Neural cell (in vitro differentiated cells): ENCODE results near the gene YWHAQ. TPM values are rescaled to one million over a fixed set of nuclear protein-coding genes. Genes with fewer than 3 reads are reported as not detected.

Experiments used
- H2AFZ ChIP-seq: fragments of 200-600, 300-800 bp; sonication (generic), shearing (Covaris generic); 2 replicates; pipeline ENCODE4 v1.6.0; 2014; ENCODE audit warnings: low read depth, mild to moderate bottlenecking, antibody characterized with exemption, low read length, moderate library complexity
- H3F3A ChIP-seq: fragments of 200-600 bp; shearing (Covaris generic); 2 replicates; pipeline ENCODE4 v1.6.1; 2016; ENCODE audit warnings: mild to moderate bottlenecking, moderate library complexity, mixed read lengths, antibody characterized with exemption, low read length; ENCODE audit not compliant: insufficient read depth, poor library complexity, severe bottlenecking
- H3K27ac ChIP-seq: fragments of 200-600, 300-800 bp; sonication (generic), shearing (Covaris generic); 2 replicates; pipeline ENCODE4 v1.5.1; 2014; ENCODE audit warnings: mild to moderate bottlenecking, low read length, moderate library complexity
- H3K27me3 ChIP-seq: fragments of 300-800, 200-600 bp; sonication (generic), shearing (Covaris generic); 2 replicates; pipeline ENCODE4 v1.6.0; 2014; ENCODE audit warnings: mild to moderate bottlenecking, low read depth, low read length, moderate library complexity; ENCODE audit not compliant: insufficient read depth
- H3K36me3 ChIP-seq: fragments of 300-800, 200-600 bp; sonication (generic), shearing (Covaris generic); 2 replicates; pipeline ENCODE4 v1.5.1; 2014; ENCODE audit warnings: mild to moderate bottlenecking, antibody characterized with exemption, low read length, moderate library complexity; ENCODE audit not compliant: insufficient read depth
- H3K4me2 ChIP-seq: fragments of 300-800, 200-600 bp; sonication (generic), shearing (Covaris generic); 2 replicates; pipeline ENCODE4 v1.6.0; 2014; ENCODE audit warnings: mild to moderate bottlenecking, low read length
- H3K4me3 ChIP-seq: fragments of 300-800, 200-600 bp; sonication (generic), shearing (Covaris generic); 2 replicates; pipeline ENCODE4 v1.5.1; 2014; ENCODE audit warnings: mild to moderate bottlenecking, low read length, moderate library complexity
- H3K79me2 ChIP-seq: fragments of 200-600 bp; shearing (Covaris generic); replicated peaks from 2 replicates; pipeline ENCODE4 v1.6.0; 2014; ENCODE audit warnings: mild to moderate bottlenecking, low read length, moderate library complexity; ENCODE audit not compliant: insufficient read depth
- H3K9ac ChIP-seq: fragments of 300-800, 200-600 bp; sonication (generic), shearing (Covaris generic); 2 replicates; pipeline ENCODE4 v1.6.1; 2016; ENCODE audit warnings: mild to moderate bottlenecking, low read length, mixed read lengths
- H3K9me2 ChIP-seq: fragments of 200-600 bp; shearing (Covaris generic); 2 replicates; pipeline ENCODE4 v1.6.1; 2016; ENCODE audit warnings: mild to moderate bottlenecking, low read length, mixed read lengths; ENCODE audit not compliant: insufficient read depth
- H3K9me3 ChIP-seq: fragments of 200-600, 300-800 bp; sonication (generic), shearing (Covaris generic); 2 replicates; pipeline ENCODE4 v1.6.1; 2016; ENCODE audit warnings: mild to moderate bottlenecking, mixed run types, low read length, moderate library complexity, mixed read lengths
- H4K20me1 ChIP-seq: fragments of 200-600 bp; shearing (Covaris generic); 2 replicates; pipeline ENCODE4 v1.6.1; 2016; ENCODE audit warnings: mild to moderate bottlenecking, mixed run types; ENCODE audit not compliant: insufficient read depth
- CTCF ChIP-seq: fragments of 450-650 bp; IDR thresholded peaks from 2 replicates; pipeline ENCODE4 v1.5.1; 2014; ENCODE audit warnings: antibody characterized with exemption, mild to moderate bottlenecking, moderate library complexity; ENCODE audit not compliant: poor library complexity, severe bottlenecking
- EP300 ChIP-seq: fragments of 450-650 bp; conservative IDR thresholded peaks from 2 replicates; pipeline ENCODE4 v1.6.1; 2014; ENCODE audit warnings: antibody characterized with exemption, mild to moderate bottlenecking, moderate library complexity; ENCODE audit not compliant: poor library complexity, severe bottlenecking
- EZH2 ChIP-seq: fragments of 200-600, 300-800 bp; shearing (Covaris generic), sonication (generic); IDR thresholded peaks from 2 replicates; pipeline ENCODE4 v1.6.1; 2014; ENCODE audit warnings: antibody characterized with exemption, low read length, borderline replicate concordance, mild to moderate bottlenecking; ENCODE audit not compliant: insufficient read depth, poor library complexity, severe bottlenecking
- MXI1 ChIP-seq: fragments of 450-650 bp; conservative IDR thresholded peaks from 2 replicates; pipeline ENCODE4 v1.6.1; 2014; ENCODE audit warnings: antibody characterized with exemption, mild to moderate bottlenecking; ENCODE audit not compliant: poor library complexity, severe bottlenecking
- POLR2AphosphoS5 ChIP-seq: IDR thresholded peaks from 2 replicates; pipeline ENCODE4 v1.6.1; 2012
- RAD21 ChIP-seq: fragments of 450-650 bp; conservative IDR thresholded peaks from 2 replicates; pipeline ENCODE4 v1.6.1; 2014; ENCODE audit warnings: antibody characterized with exemption, mild to moderate bottlenecking, moderate library complexity
- SMC3 ChIP-seq: fragments of 450-650 bp; conservative IDR thresholded peaks from 2 replicates; pipeline ENCODE4 v1.6.1; 2014; ENCODE audit warnings: antibody characterized with exemption, mild to moderate bottlenecking, moderate library complexity; ENCODE audit not compliant: poor library complexity
- TAF1 ChIP-seq: IDR thresholded peaks from 2 replicates; pipeline ENCODE4 v1.6.1; 2012; ENCODE audit warnings: low read depth
- polyA plus RNA-seq: library from polyadenylated mRNA; depleted of rRNA; stranded (reverse); fragments of >200 nt; gene quantifications from 2 replicates; pipeline ENCODE4 v1.2.3, GENCODE V29; 2014
- TF ChIP-seq, protein P1 (sequence below): IDR thresholded peaks from 2 replicates; pipeline ENCODE4 v1.6.1; 2012; ENCODE audit warnings: borderline replicate concordance

The YWHAQ gene
- polyA plus RNA-seq, 1 donor from 2014 or later = 1,446 TPM

- TF ChIP-seq RAD21 (peak; percentile 5), EP300 (no peak)
- TF ChIP-seq, protein P1, sequence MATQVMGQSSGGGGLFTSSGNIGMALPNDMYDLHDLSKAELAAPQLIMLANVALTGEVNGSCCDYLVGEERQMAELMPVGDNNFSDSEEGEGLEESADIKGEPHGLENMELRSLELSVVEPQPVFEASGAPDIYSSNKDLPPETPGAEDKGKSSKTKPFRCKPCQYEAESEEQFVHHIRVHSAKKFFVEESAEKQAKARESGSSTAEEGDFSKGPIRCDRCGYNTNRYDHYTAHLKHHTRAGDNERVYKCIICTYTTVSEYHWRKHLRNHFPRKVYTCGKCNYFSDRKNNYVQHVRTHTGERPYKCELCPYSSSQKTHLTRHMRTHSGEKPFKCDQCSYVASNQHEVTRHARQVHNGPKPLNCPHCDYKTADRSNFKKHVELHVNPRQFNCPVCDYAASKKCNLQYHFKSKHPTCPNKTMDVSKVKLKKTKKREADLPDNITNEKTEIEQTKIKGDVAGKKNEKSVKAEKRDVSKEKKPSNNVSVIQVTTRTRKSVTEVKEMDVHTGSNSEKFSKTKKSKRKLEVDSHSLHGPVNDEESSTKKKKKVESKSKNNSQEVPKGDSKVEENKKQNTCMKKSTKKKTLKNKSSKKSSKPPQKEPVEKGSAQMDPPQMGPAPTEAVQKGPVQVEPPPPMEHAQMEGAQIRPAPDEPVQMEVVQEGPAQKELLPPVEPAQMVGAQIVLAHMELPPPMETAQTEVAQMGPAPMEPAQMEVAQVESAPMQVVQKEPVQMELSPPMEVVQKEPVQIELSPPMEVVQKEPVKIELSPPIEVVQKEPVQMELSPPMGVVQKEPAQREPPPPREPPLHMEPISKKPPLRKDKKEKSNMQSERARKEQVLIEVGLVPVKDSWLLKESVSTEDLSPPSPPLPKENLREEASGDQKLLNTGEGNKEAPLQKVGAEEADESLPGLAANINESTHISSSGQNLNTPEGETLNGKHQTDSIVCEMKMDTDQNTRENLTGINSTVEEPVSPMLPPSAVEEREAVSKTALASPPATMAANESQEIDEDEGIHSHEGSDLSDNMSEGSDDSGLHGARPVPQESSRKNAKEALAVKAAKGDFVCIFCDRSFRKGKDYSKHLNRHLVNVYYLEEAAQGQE = no peak
- Histone ChIP-seq H3F3A (peaks cover 7% of the 10 kb centered on the region), H3K4me3 (peak overlapping the region; percentile 91), H3K4me2 (peak overlapping the region; percentile 50), H3K9ac (peak overlapping the region; percentile 93), H2AFZ (peak overlapping the region; percentile 46), H3K27ac (peak overlapping the region; percentile 92), H4K20me1 (peaks cover 35% of the 10 kb centered on the region), H3K27me3 (no peaks in the 10 kb centered on the region), H3K79me2 (peaks cover 37% of the 10 kb centered on the region), H3K36me3 (peaks cover 5% of the 10 kb centered on the region), H3K9me3 (no peaks in the 10 kb centered on the region), H3K9me2 (no peaks in the 10 kb centered on the region)
These were observed 689 bp upstream of the YWHAQ start for GRCh38 chr2:9631553-9631819.

GRCh38 chr2:9630117-9630735 lies 571 bp downstream of the YWHAQ start:
- H3K9ac ChIP-seq = peak overlapping the region; percentile 93
- H3F3A ChIP-seq = peaks cover 7% of the 10 kb centered on the region
- no peak overlapping the region for H3K4me2 ChIP-seq
- peaks cover 50% of the 10 kb centered on the region for H3K79me2 ChIP-seq
- H4K20me1 ChIP-seq = peaks cover 47% of the 10 kb centered on the region
- no peaks in the 10 kb centered on the region for H3K9me2 ChIP-seq
- peaks cover 5% of the 10 kb centered on the region for H3K36me3 ChIP-seq
- H2AFZ ChIP-seq = no peak overlapping the region
- no peaks in the 10 kb centered on the region for H3K9me3 ChIP-seq
- H3K27me3 ChIP-seq = no peaks in the 10 kb centered on the region
- TF ChIP-seq TAF1 = no peak
- TF ChIP-seq SMC3 = no peak
- TF ChIP-seq POLR2AphosphoS5 = peak; percentile 34
- TF ChIP-seq RAD21 = peak; percentile 6
- peak; percentile 73 for TF ChIP-seq MXI1
- TF ChIP-seq, protein P1 = peak; percentile 12
- TF ChIP-seq EZH2 = no peak
- no peak for TF ChIP-seq EP300
- TF ChIP-seq CTCF = no peak
- H3K4me3 ChIP-seq = peak overlapping the region; percentile 91
- H3K27ac ChIP-seq = peak overlapping the region; percentile 92
